Measurements from ENCODE around the gene FARP1.

- no peak for TF ChIP-seq CTCF (IDR thresholded peaks at IDR 0.05)
- TF ChIP-seq POLR2A (IDR thresholded peaks at IDR 0.05), result no peak
- no peak for TF ChIP-seq POLR2AphosphoS5 (IDR thresholded peaks at IDR 0.05)
These were observed 284.6 kb downstream of the FARP1 start for GRCh38 chr13:98427331-98427995.

Data from sigmoid colon (tissue), 4 donors.